Heart left ventricle (tissue), 16 donors: ENCODE measurements around the gene SURF6. TPM values are rescaled to one million over a fixed set of nuclear protein-coding genes. Genes with fewer than 3 reads are reported as not detected.

Experiments
- ATAC-seq, 4 donors: fragments of 200-7000 bp; cut with Tn5 transposase; one replicate each; pipeline ENCODE4 v1.9.1; 2020 to 2022; ENCODE audit warnings: moderate library complexity in 4 of 4, mild to moderate bottlenecking in 3 of 4, moderate number of reproducible peaks in 1 of 4
- DNase-seq, 5 donors: peaks; one replicate each; pipeline ENCODE4 v3.0.0-alpha.2; 2020
- H3K27ac ChIP-seq, 12 donors: fragments of 200-600 bp; sonication (generic) in 4 of 12; one replicate each; pipeline versions ENCODE4 v1.5.0 to v1.8.0; 2016 to 2022; ENCODE audit warnings: mild to moderate bottlenecking in 2 of 12
- H3K27me3 ChIP-seq, 9 donors: fragments of 200-600 bp; sonication (generic) in 2 of 9; one replicate each; pipeline versions ENCODE4 v1.5.1 to v1.8.0; 2016 to 2022; ENCODE audit warnings: mild to moderate bottlenecking in 3 of 9
- H3K36me3 ChIP-seq, 9 donors: fragments of 200-600 bp; sonication (generic) in 2 of 9; one replicate each; pipeline versions ENCODE4 v1.5.0 to v1.8.0; 2018 to 2022; ENCODE audit warnings: mild to moderate bottlenecking in 2 of 9
- H3K4me1 ChIP-seq, 12 donors: fragments of 200-600 bp; sonication (generic) in 4 of 12; one replicate each; pipeline versions ENCODE4 v1.5.0 to v1.8.0; 2016 to 2022; ENCODE audit warnings: mild to moderate bottlenecking in 3 of 12
- H3K4me3 ChIP-seq, 12 donors: fragments of 200-600 bp; sonication (generic) in 4 of 12; one replicate each; pipeline versions ENCODE4 v1.5.0 to v1.8.0; 2017 to 2022; ENCODE audit warnings: mild to moderate bottlenecking in 9 of 12, moderate library complexity in 4 of 12
- H3K9me3 ChIP-seq, 12 donors: fragments of 200-600 bp; sonication (generic) in 4 of 12; one replicate each; pipeline versions ENCODE4 v1.5.0 to v1.8.0; 2016 to 2022; ENCODE audit warnings: mild to moderate bottlenecking in 1 of 12
- POLR2A ChIP-seq, 2 donors: fragments of 450-650 bp; IDR thresholded peaks; one replicate each; pipeline ENCODE4 v1.6.1; 2017; ENCODE audit warnings: antibody characterized with exemption in 2 of 2, mild to moderate bottlenecking in 2 of 2, moderate library complexity in 2 of 2
- WGBS, 4 donors: extraction: QIAGEN DNeasy Blood & Tissue Kit in 2 of 4; methylation state at CpG; one replicate each; pipeline versions ENCODE4 v1.1.5 to v1.1.7; 2013 to 2018; 5-methylcytosine and 5-hydroxymethylcytosine counted together
- intact Hi-C, 10 donors: fragments of 100-400 bp; cut with DNase I; formaldehyde crosslinking; loops; one replicate each; pipeline versions ENCODE4 v1.11.1 to v1.14.2; 2022
- polyA plus RNA-seq, 2 donors: library from polyadenylated mRNA; stranded (reverse); fragments of 200-250 nt; gene quantifications; one replicate each; pipeline ENCODE4 v1.2.3, GENCODE V29; 2013
- total RNA-seq, 9 donors: library from RNA; depleted of rRNA in 2 of 9; stranded (reverse); fragments of >200 nt in 2 of 9; fragmentation: NEBNext Ultra II Directional in 3 of 9; extraction: Animal tissue kit (Norgen Biotek cat#: 25700) in 3 of 9; gene quantifications; one replicate each; pipeline versions ENCODE4 v1.1.0 to v1.2.4, GENCODE V29; 2016 to 2023
- TF ChIP-seq, protein P1 (sequence below), 12 donors: fragments of 200-600 bp; sonication (generic) in 4 of 12; IDR thresholded peaks; one replicate each; pipeline versions ENCODE4 v1.5.0 to v1.8.0; 2018 to 2022; ENCODE audit warnings: antibody characterized with exemption in 12 of 12, mild to moderate bottlenecking in 5 of 12
- donor health status: ischemic (EF 13 %, LVEDD 7.1; RV severe dilation, severe dysfunction).
- donor health status: healthy with polysubstance abuse.
- donor health status: DM: no; HTN: yes; CAD: no.
- donor health status: DM: no; HTN: no; CAD: no.
- donor health status: ischemic (EF 25% LVEDD 6.9; RV normal size, moderate dysfunction).
- donor health status: ischemic (EF 25% LVEDD 5.7; RV mildly dilated, moderate dysfunction).
- donor health status: healthy.
- donor health status: DM: yes; HTN: yes; CAD: no.
- donor health status: ischemic (EF 35%, LVEDD 5.7; RV mildly dilated, moderate dysfunction).
- donor health status: nonischemic (EF 11% LVEDD 7.7; RV severe dilation, severe dysfunction).
- donor health status: DM: yes; HTN: yes; CAD: no.
- donor health status: PGD.
- donor health status: ischemic (EF 29% LVEDD 5.4; RV normal size, mild dysfunction).
- donor health status: nonischemic (EF 23%, LVEDD 6.1; RV moderate dilation, normal function).

SURF6 gene
- total and polyA plus RNA-seq, 11 donors, result 9.2 to 19.6 (median 11.1) TPM

DNA sequence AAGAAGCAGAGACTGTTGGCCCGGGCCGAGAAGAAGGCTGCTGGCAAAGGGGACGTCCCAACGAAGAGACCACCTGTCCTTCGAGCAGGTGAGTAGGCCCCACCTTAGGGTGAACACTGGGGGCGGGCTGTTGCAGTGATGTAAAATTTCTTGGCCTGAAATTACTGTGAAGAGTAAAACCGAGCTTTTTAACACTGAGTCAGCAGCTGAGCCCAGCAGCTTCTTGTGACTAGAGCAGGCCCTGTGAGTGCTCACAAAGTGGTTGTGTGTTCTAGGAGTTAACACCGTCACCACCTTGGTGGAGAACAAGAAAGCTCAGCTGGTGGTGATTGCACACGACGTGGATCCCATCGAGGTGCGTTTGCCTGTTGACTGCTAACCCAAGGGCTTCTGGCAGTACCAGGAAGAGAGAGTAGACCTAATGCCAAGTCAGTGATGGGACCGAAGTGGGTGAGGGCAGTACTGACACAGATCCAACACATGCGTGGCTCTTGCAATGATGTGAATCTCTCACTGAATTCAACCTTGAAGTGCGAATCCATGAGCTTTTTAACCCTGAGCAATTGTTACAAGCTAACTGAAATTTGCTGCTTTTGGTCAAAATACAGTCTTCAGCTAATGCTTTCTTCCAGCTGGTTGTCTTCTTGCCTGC is 14.1 kb upstream of the SURF6 start:
- DNase-seq (no peak), ATAC-seq (no peak)
- no peaks in the 10 kb centered on the region for H3K27me3 ChIP-seq
- H3K4me1 ChIP-seq, result peaks cover 4 to 40% (median 30%) of the 10 kb centered on the region in 12 donors
- TF ChIP-seq, protein P1, sequence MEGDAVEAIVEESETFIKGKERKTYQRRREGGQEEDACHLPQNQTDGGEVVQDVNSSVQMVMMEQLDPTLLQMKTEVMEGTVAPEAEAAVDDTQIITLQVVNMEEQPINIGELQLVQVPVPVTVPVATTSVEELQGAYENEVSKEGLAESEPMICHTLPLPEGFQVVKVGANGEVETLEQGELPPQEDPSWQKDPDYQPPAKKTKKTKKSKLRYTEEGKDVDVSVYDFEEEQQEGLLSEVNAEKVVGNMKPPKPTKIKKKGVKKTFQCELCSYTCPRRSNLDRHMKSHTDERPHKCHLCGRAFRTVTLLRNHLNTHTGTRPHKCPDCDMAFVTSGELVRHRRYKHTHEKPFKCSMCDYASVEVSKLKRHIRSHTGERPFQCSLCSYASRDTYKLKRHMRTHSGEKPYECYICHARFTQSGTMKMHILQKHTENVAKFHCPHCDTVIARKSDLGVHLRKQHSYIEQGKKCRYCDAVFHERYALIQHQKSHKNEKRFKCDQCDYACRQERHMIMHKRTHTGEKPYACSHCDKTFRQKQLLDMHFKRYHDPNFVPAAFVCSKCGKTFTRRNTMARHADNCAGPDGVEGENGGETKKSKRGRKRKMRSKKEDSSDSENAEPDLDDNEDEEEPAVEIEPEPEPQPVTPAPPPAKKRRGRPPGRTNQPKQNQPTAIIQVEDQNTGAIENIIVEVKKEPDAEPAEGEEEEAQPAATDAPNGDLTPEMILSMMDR (IDR thresholded peaks at IDR 0.05), result no peak
- peaks cover 0 to 62% (median 55%) of the 10 kb centered on the region in 9 donors for H3K36me3 ChIP-seq
- intact Hi-C loops, result loop anchor here in 2 of 10 donors (2.0 to 10.0 kb wide), 2 partner anchors 27 to 135 kb away; partner anchors contain the start of genes STKLD1 (in 1 of the 2) and SURF4 (in 1 of the 2)
- no peak overlapping the region for H3K27ac ChIP-seq
- H3K4me3 ChIP-seq, result peak overlapping the region in 1 of 12 donors; percentile 100
- WGBS, 4 donors, result 76 to 82% (median 79%) methylated on average over 15 of the region's 15 CpGs
- no peaks in the 10 kb centered on the region for H3K9me3 ChIP-seq

DNA sequence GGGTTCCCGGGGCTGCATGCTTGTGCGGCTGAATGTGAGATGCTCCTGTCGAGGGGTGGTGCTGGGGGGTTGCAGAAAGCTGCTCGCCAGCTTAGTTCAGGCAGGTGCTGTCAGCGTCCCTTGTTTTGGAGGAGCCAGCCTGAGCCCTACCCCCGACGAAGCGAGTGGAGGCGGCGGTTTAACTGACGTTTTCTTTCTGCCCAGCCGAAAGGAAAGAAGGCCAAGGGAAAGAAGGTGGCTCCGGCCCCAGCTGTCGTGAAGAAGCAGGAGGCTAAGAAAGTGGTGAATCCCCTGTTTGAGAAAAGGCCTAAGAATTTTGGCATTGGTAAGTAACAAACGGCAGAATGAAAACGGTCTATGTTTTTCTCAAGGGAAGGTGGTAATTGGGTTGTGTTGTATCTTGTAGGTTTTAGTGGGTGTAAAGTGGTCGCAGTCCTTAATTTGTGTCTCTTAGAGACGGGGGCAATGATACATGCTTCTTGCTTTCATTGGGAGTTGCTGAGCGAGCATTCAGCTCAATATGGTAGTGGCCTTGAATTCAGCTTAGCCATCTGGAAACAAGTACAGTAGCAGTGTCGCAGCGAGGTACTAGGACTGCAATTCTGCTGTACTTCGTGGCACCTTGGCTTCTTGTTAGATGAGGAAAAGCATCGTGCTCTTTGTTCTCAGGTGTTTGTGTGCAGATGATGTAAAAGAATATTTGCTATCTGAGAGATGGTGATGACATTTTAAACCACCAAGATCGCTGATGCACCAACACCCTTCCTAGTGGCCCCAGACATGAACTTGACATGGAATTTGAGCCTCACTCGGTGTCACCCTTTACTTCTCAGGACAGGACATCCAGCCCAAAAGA is 13.0 kb upstream of the SURF6 start:
- Histone ChIP-seq H3K36me3 (peaks cover 0 to 72% (median 66%) of the 10 kb centered on the region in 9 donors), H3K4me1 (peaks cover 4 to 31% (median 25%) of the 10 kb centered on the region in 12 donors), H3K9me3 (no peaks in the 10 kb centered on the region), H3K27ac (peak overlapping the region; percentile 69 to 99 (median 89)), H3K27me3 (no peaks in the 10 kb centered on the region), H3K4me3 (peak overlapping the region; percentile 78 to 100 (median 94))
- WGBS, 4 donors, result 16 to 26% (median 18%) methylated on average over 22 to 25 of the region's 25 CpGs
- intact Hi-C loops, result loop anchor here in 2 of 10 donors (2.0 to 10.0 kb wide), 2 partner anchors 28 to 136 kb away; partner anchors contain the start of genes STKLD1 (in 1 of the 2) and SURF4 (in 1 of the 2)
- no peak for ATAC-seq
- no peak for TF ChIP-seq POLR2A (IDR thresholded peaks at IDR 0.05)
- TF ChIP-seq, protein P1 (IDR thresholded peaks at IDR 0.05), result no peak
- no peak for DNase-seq

DNA sequence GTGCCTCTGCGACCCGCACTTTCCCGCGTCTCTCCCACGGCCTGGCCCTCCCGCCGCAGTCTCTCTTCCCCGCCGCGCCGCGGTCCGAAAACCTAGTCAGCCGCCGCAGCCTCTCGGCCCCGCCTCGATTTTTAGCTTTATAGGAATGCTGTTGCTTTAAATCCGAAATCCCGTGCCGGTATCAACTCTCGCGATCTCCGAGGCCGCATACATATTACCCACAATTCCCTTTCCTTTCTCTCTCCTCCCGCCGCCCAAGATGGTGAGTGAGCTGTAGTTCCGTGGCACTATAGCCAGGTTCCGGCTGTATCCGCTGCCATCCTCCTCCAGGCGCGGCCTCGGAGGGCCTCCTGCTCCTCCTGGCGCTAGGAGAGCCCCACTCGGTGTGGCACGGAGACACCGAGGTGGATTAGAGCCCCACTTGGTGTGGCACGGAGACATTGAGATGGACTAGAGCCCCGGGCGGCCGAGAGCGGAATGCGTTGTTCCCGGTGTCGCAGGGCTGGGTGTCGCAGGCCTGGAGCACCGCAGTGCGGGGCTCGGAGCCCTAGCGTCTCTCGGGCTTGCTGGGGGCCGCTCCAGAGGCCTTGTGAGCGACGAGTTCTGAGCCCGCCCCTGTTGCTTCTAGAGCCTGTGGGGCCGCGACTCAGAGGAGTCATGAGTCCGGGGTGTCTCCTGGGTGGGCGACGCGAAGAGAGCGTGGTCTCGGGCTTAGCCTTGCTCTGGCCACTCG is 12.2 kb upstream of the SURF6 start, which contains the start of the genes MED22 and RPL7A:
TSS of gene MED22 (minus strand) at position 147 of the 733 bp plus-strand sequence. CDS start 1,469 bp downstream, outside the sequence.
TSS of gene RPL7A (plus strand) at position 234 of the 733 bp plus-strand sequence. CDS start at position 260, 26 bp downstream.
- TF ChIP-seq POLR2A (IDR thresholded peaks at IDR 0.05), result peak in 1 of 2 donors; percentile 91
- TF ChIP-seq, protein P1 (IDR thresholded peaks at IDR 0.05), result peak in 1 of 12 donors; percentile 3
- H3K4me3 ChIP-seq, result peak within 1 kb of the TSS; percentile 78 to 100 (median 94)
- intact Hi-C loops, result loop anchor here in 2 of 10 donors (2.0 to 10.0 kb wide), 2 partner anchors 29 to 137 kb away; partner anchors contain the start of genes STKLD1 (in 1 of the 2) and SURF4 (in 1 of the 2)
- peaks cover 0 to 72% (median 68%) of the 10 kb centered on the region in 9 donors for H3K36me3 ChIP-seq
- ATAC-seq (peak; percentile 81 to 93 (median 90)), DNase-seq (peak; percentile 94 to 95 (median 95))
- H3K27ac ChIP-seq, result peak within 1 kb of the TSS; percentile 69 to 99 (median 89)
- H3K9me3 ChIP-seq, result no peaks in the 10 kb centered on the region
- 0 to 1% (median 0%) methylated on average over 58 to 64 of the region's 64 CpGs for WGBS, 4 donors
- H3K4me1 ChIP-seq, result peaks cover 4 to 31% (median 25%) of the 10 kb centered on the region in 12 donors
- H3K27me3 ChIP-seq, result no peaks in the 10 kb centered on the region
